ENCODE measurements around the gene PRKAR1A.
"Not testable (repeated sequence)": the region's sequence is repeated elsewhere in the genome, so short reads cannot be mapped to it uniquely, and the experiment has no call there.

The PRKAR1A gene

DNA sequence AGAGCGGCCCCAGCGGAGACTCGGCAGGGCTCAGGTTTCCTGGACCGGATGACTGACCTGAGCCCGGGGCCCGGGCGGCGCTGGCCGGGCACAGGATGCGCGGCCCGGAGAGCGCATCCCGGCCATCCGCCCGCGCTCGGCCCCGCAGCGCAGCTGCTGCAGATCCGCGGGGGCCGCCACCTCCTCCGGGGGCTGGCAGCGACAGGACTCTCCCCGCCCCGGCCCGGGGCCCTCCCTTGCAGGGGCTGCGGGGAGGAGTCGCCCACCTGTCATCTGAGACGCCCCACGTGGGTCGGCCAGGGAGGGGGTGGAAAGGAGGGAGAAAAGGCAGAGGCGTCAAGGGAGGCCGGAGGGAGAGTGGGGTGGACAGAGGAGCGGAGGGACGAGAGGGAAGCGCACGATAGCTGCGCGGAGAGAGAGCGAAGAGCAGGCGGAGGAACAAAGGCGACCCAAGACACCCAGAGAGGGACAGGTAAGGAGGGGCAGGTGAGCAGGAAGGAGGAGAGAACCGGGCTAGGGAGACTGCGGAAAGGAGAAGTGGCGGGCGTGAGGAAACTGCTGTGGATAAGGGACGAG lies 471 bp upstream of the PRKAR1A start:
- no peak for DNase-seq (ENCODE audit: low spot score)

DNA sequence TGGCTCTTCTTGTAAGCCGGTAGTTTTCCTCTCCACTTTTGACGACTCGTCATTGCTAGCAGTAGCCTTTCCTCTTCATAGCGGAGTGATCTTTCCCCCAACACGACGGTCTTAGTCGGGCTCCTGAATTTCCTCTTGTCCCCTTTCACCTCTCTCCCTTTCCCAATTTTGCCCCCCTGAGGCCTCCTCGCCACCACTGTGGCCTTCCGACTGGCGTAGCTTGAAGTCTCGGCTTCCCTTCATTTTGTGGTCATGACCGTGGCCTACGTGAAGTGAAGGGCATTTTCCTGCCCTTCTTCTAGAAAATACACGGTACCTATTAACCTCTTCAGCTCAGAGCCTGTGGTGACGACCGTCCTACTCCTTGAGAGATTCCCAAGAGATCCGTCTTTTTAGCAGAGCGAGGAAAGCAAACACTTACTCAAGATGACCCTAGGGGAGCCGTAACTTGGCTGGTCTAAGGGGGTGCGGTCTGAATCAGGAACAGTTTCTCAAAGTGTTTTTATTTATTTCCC lies 787 bp downstream of the PRKAR1A start:
- DNase-seq (ENCODE audit: low spot score) = peak; percentile 22

DNA sequence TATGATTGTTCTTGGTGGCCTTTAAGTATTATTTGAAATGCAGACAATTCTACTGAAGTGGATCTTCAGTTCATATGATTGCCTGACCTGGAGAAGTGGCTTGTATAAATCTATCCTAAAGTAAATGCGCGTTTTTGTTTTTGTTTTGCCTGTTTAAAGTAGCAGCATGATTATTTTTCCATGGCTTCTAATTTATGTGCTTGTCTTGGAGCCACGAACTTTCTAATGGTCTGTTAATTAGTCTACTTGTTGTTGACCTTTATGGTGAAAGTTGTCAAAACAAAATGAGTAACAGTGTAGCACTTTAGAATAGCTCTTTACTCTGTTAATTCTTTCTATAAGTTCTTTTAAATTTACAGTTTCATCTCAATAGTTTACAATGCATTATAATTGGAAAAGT lies 1.7 kb downstream of the PRKAR1A start:
- DNase-seq (ENCODE audit: low spot score) = no peak

DNA sequence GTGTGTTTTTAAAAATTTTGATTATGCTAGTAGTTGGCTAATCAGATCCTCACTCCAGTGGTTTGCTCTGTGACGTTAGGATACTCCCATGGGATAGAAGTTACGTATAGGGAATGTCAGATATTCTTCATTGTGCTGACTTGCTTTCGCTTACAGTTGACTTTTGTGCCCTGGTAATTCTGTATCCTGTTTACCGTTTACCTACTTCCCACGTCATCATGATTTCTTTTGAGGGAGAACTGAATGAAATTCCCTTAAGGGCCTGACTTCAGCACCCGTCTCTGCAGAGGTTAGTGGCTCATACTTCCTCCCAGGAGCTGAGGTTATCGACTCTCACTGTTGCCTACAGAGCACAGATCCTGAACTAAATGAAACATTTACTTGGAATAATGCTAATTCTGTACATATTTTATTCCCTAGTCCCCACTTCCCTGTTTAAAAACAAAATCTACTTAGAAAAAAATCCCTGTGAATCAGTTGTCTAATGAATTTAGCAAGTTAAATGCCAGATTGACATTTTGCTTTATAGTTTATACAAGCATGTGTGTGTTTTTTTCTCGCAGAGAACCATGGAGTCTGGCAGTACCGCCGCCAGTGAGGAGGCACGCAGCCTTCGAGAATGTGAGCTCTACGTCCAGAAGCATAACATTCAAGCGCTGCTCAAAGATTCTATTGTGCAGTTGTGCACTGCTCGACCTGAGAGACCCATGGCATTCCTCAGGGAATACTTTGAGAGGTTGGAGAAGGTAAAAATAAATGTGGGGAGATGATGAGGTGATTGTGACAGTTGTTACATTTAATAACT lies 2.8 kb downstream of the PRKAR1A start:
- no peak for DNase-seq (ENCODE audit: low spot score)

DNA sequence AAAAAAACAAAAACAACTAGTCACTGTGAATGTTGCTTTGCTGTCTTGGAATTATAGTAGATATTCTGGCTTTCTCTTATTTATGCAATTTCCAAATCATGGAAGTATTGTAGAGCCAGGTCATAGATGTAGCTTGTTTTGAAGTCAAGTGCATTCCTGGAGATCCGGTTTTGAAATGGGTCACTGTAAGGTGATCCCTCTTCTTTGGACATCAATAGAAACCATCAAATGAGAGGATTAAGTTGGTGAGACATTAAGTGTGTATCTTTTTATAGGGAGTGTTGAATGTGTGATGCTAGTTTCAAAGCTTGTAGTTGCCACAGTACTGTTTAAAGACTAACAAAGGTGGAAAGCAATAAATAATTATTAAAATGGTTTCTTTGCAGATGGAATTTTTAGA lies 4.5 kb downstream of the PRKAR1A start:
- no peak for DNase-seq (ENCODE audit: low spot score)

DNA sequence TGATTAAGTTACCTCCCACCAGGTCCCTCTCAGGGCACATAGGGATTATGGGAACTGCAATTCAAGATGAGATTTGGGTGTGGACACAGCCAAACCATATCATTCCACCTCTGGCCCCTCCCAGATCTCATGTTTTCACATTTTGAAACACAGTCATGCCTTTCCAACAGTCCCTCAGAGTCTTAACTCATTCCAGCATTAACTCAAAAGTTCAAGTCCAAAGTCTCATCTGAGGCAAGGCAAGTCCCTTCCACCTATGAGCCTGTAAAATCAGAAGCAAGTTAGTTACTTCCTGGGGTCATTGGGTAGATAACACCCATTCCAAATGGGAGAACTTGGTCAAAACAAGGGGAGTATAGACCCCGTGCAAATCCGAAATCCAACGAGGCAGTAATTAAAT lies 5.4 kb downstream of the PRKAR1A start:
- not testable (repeated sequence) for DNase-seq (ENCODE audit: low spot score)

DNA sequence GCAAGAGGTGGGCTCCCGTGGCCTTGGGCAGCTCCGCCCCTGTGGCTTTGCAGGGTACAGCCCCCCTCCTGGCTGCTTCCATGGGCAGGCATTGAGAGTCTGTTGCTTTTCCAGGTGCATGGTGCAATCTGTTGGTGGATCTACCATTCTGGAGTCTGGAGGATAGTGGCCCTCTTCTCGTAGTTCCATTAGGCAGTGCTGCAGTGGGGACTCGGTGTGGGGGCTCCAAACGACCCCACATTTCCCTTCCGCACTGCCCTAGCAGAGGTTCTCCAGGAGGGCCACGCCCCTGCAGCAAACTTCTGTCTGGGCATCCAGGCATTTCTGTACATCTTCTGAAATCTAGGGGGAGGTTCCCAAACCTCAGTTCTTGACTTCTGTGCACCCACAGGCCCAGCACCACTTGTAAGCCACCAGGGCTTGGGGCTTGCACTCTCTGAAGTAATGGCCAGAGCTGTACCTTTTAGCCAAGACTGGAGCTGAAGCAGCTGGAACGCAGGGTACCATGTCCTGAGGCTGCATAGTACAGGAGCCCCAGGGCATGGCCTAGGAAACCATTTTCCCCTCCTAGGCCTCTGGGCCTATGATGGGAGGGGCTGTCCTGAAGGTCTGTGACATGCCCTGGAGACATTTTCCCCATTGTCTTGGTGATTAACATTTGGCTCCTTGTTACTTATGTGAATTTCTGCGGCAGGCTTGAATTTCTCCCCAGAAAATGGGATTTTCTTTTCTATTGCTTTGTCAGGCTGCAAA lies 6.0 kb downstream of the PRKAR1A start:
- no peak for DNase-seq (ENCODE audit: low spot score)

DNA sequence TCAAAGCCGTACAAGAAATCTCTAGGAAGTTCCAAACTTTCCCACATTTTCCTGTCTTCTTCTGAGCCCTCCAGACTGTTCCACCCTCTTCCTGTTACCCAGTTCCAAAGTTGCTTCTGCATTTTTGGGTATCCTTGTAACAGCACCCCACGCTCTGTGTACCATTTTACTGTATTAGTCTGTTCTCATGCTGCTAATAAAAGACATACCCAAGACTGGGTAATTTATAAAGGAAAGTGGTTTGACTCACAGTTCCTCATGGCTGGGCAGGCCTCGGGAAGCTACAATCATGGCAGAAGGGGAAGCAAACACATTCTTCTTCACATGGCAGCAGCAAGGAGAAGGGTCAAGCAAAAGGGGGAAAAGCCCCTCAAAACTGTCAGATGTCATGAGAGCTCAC lies 6.8 kb downstream of the PRKAR1A start:
- DNase-seq (ENCODE audit: low spot score) = not testable (repeated sequence)

DNA sequence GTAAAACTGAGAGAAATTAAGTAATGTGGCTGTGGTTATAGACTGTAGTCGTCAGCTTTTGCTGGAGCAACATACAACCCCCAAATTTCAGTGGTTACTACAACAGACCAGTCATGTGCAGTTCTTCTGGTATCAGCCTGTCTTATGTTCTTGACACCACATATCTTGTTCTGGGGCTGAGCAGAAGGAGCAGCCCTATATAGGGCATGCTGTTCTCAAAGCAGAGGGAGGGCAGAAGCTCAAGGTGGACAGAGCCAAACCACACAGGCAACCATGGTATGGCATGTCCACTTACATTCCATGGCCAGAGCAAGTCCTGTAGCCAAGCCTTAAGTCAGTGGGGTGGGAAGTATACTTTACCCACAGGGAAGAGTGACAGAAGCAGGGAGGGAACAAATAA lies 7.7 kb downstream of the PRKAR1A start:
- no peak for DNase-seq (ENCODE audit: low spot score)

DNA sequence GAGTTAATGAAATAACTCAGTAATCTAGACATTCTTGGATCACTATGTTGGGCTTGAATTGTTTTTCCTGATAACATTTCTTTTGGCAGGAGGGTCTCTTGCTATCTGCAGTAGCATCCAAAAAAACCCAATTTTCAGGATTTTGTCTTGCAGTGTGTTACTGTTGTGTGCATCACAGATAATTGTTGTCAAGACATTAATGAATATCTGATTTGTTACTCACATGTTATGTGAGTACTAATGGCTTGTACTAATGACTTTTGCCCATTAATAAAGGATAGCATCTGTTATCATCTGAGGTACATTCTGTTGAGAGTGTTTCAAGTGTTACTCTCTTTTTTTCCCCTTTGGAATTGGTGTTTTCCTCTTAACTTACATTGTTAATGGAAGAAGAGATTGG lies 10.0 kb downstream of the PRKAR1A start:
- DNase-seq (ENCODE audit: low spot score) = no peak

DNA sequence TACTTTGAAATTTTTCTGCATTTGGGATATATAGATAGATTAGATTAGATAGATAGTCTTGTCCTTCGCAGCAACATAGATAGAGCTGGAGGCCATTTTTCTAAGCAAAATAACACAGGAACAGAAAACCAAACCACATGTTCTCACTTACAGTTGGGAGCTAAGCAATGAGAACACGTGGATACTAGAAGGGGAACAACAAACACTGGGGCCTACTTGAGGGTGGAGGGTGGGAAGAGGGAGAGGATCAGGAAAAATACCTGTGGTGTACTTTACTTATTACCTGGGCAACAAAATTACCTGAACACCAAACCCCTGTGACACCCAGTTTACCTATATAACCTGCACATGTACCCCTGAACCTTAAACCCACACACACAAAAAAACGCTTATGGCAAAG lies 14.3 kb downstream of the PRKAR1A start:
- DNase-seq (ENCODE audit: low spot score) = no peak

DNA sequence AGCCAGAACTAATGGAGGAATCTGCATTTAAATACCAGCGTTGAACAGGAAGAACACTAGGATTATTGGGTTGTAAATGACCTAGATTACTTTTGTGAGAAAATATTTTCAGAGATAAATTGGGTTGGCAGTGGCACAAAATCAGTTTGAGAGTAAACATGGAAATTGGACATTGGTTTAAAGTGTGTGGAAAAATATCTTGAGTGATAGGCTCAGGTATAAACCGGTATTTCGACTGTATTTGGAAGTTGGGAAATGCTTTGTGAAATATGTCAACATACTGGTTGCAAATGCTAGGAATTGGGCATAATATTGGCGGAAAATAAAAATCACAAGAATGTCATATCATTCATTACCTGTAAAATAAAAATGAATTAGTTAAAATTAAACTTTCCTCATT lies 15.1 kb downstream of the PRKAR1A start:
- DNase-seq (ENCODE audit: low spot score) = no peak

DNA sequence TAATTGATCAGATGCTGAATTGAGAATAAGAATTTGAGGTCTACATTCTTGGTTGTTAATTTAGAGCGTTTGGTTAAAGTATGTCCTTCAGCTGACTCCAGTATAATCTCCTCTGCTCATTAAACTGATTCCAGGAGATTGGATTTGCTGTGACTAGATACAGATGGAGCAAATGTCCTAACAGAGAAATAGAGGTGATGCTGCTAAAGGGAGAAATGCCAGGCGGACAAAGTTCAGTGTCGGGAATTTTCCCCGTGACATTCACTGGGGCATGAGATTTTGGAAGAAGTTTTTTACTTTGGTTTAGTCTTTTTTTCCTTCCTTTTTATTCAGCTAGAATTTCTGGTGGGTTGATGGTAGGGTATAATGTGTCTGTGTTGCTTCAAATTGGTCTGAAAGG lies 19.0 kb downstream of the PRKAR1A start:
- DNase-seq (ENCODE audit: low spot score) = no peak

DNA sequence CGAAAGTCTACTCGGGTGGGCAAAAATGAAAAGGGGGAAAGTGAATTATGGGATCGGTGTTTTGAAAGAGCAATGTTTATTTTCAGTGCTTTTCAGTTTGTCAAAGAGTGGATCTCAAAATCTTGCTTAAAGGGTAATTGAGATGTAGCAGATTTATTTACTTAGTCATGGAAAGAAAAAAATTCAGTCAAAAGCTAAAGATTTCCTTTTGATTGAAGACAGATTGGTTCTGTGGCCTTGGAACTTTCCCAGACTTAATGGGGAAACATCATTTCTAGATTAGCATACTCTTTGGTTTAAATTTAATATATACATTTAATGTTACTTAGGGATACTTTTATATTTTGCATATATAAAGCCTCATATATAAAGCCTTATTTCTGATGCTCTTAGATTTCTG lies 20.6 kb downstream of the PRKAR1A start:
- no peak for DNase-seq (ENCODE audit: low spot score)

DNA sequence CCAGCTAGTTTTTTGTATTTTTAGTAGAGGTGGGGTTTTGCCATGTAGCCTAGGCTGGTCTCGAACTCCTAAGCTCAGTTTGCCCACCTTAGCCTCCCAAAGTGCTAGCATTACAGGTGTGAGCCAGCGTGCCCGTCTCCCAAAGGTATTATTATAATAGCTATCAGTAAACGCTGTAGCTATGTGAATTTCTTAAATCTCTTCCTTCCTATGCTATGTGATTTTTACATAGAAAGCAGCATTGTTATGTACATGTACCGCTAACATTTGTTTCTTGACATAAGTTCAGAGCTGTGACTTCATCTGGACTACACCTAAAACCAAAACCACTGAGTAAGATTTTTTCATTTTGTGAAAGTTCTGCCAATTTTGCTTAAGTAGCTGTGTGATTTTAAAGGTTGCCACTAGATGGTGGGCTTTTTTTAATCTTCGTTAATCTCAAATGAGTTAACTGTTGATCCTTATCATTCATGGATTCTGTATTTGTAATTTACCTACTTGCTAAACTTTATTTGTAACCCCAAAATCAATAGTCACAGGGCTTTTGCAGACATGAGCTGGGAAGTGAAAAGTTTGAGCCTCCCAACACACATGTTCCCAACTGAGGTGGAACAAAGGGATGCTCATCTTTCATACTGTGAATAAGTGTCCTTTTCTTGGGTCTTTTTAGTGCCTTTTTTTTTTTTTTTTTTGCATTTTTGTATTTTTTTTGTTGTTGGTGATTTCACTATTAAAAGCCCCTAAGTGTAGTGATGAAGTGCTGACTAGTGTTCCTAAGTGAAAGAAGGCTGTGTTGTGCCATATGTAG lies 21.9 kb downstream of the PRKAR1A start:
- no peak for DNase-seq (ENCODE audit: low spot score)

DNA sequence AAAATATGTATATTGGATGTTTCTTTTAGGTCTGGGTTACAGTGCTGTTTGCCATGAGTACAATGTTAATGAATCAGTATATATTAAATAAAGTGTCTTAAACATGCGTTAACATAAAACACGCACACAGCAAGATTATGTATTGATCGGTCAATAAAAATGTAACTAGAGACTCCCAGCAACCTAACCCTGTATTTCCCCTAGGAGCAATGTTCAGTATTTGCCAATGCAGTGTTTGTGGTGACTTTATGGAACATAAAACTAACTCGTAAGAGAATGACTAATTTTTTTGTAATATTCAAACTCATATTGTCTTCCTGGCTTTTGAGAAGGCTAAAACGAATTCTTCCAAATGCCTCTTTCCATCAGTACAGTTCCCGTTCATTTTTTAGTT lies 22.5 kb downstream of the PRKAR1A start:
- no peak for DNase-seq (ENCODE audit: low spot score)

DNA sequence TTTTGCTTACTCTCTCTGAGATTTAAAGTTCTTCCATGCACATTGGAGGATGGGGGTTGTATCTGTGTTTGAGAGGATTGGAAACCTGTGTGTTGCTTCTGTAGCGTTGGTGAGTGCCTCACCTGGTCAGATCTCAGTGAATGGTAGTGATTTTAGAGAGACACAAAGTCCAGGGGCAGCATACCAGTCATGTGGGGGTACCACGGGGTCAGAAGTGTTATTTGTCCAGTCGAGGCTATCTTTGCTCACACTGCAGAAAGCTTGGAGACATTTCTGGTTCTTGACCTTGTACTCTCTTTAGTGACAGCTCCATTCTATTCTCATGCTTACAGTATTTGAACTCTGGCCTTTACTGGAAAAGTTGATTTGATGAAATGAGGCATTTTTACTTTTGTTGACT lies 23.7 kb downstream of the PRKAR1A start:
- DNase-seq (ENCODE audit: low spot score) = no peak

DNA sequence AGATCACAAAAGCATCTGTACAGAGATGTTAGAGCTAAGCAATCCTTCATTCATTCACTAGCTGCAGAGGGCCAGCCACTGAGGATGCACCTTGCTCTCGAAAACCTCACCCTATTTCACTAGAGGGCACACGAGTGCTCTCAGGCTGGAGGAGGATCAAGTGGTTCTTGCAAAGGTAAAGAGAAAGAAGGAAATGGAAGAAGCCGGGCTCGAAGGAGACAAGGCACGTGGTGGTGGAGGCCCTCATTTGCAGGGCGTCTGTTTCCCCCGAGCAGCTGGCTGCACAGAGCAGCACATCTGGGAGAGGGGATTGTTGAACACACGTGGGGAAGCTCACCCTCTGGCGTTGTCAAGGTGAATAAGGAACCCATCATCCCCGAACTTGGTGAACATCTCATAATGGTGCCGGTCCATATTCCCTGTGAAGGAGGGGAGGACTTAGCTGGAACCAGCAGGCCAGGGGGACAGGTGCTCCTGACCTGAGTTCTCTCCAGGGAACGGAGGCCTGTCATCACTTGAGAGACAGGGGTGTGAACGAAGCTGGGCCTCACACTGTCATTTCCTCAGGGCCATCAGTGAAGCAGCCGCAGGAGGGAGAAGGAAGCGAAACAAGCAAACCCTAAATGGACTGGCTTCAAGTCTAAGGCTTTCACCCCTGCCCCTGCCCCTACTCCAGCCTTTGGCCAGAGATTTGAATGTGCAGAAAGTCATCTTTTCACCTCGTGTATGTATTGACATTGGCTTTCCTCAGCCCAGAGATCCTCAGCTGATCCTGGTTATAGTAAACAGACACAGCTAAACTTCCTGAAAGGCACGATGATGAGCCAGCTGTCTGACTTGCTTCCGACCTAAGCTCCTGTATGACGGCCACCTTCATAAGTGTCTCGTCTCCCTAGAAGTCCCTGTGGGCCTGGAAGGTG lies 27.6 kb downstream of the PRKAR1A start:
- DNase-seq (ENCODE audit: low spot score) = no peak

DNA sequence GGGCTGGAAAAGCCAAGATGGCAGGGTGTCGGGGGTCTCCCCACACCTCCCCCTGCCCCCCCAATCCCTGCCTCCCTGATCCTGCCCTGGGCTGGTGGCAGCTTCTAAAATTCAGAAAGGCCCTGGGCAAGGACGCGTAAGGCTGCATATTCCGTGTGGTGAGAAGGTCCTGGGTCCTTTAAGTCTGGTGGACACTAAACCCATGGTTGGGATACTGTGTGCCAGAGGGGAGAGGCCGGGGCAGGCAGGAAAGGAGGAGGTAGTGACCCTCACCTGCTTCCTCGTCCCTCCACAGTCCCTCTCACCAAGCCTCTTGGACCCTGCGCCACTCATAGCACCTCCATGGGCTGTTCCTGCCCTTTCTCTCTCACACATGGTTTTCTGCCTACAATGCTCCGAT lies 28.8 kb downstream of the PRKAR1A start:
- no peak for DNase-seq (ENCODE audit: low spot score)

DNA sequence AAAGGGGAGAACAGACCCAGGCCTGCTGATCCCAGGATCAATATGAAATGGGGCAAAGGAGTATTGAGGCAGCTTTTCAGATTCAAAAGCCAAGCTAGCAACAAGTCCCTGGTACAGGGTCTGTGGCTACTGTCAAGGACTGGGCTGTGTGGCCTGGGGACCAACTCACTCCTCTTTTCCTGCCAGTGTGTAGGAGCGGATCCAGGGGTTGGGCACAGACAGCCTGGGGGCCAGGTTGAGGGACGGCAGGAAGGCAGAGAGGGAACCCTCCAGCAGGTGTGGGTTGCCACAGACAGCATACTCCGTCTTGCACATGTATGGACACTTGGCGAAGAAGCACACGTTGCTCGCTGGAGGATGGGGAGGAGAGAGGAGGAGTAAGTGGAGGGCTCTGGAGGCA lies 29.6 kb downstream of the PRKAR1A start:
- no peak for DNase-seq (ENCODE audit: low spot score)

Measured in hematopoietic multipotent progenitor cell treated with erythropoietin and hydrocortisone succinate and interleukin-3 and kit ligand, for 15 days (in vitro differentiated cells).